Spleen (tissue), 7 donors: ENCODE measurements around the gene MINK1.

Experiments
- POLR2AphosphoS5 ChIP-seq, 3 donors: sonication (generic); formaldehyde crosslinking; IDR thresholded peaks; one replicate each; pipeline ENCODE4 v1.5.1; 2017; ENCODE audit warnings: antibody characterized with exemption in 3 of 3
- TF ChIP-seq, protein P1 (sequence below), 11 experiments: fragments of 200-600 bp in 7 of 11; fragments of 450-650 bp in 4 of 11; sonication (generic) in 4 of 11; IDR thresholded peaks in 8 of 11; conservative IDR thresholded peaks in 3 of 11; 1 replicate in 7 of 11; 2 replicates in 4 of 11; pipeline versions ENCODE4 v1.4.0 to v1.8.0; 2016 to 2021; ENCODE audit warnings: antibody characterized with exemption in 11 of 11, inconsistent platforms in 4 of 11, mild to moderate bottlenecking in 1 of 11
- donor health status: DM: no; HTN: no; CAD: no; lungs with moderate emphysema.
- donor health status: DM: no; HTN: no; CAD: no.
- donor health status: DM: no; HTN: no; CAD: no.

DNA sequence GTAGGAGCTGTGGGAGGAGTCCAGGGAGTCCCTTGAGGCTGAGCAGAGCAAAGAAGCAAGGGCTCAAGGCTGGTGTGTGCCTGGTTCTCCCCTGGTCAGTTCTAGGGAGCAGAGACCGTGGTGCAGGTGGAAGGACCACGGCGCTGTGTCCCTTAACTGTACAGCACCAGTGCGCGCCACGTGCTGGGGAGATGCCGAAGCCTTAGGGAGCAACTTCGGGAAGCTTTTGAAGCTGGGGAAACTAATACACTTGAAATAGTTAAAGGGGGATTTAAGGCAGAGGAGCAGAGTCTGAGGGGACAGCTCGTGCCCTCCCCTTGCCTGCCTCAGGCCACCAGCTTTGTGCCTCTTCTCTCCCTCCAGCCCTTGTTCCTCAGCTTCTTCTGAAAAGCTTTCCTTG, 27.5 kb downstream of the MINK1 start:
- TF ChIP-seq POLR2AphosphoS5 (IDR thresholded peaks at IDR 0.05), result no peak
- TF ChIP-seq, protein P1, sequence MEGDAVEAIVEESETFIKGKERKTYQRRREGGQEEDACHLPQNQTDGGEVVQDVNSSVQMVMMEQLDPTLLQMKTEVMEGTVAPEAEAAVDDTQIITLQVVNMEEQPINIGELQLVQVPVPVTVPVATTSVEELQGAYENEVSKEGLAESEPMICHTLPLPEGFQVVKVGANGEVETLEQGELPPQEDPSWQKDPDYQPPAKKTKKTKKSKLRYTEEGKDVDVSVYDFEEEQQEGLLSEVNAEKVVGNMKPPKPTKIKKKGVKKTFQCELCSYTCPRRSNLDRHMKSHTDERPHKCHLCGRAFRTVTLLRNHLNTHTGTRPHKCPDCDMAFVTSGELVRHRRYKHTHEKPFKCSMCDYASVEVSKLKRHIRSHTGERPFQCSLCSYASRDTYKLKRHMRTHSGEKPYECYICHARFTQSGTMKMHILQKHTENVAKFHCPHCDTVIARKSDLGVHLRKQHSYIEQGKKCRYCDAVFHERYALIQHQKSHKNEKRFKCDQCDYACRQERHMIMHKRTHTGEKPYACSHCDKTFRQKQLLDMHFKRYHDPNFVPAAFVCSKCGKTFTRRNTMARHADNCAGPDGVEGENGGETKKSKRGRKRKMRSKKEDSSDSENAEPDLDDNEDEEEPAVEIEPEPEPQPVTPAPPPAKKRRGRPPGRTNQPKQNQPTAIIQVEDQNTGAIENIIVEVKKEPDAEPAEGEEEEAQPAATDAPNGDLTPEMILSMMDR (IDR thresholded peaks at IDR 0.05 in 8 of 11, conservative IDR thresholded peaks at IDR 0.05 in 3 of 11), result no peak
